K562 (cell line): Measurements from ENCODE around the gene HSF5. TPM values are rescaled to one million over a fixed set of nuclear protein-coding genes. Genes with fewer than 3 reads are reported as not detected.

Source experiments
- ATAC-seq: fragments of 200-7000 bp; cut with Tn5 transposase; 3 replicates; pipeline ENCODE4 v1.9.1; 2020; ENCODE audit warnings: moderate library complexity
- BruUV-seq: library from RNA; stranded (reverse); fragments of 400-500 nt; replicated peaks from 2 replicates; lab custom pipeline; 2021; lab: Mats Ljungman, UMichigan
- CTCF ChIA-PET: fragments of 300-600 bp; formaldehyde crosslinking; extraction: SDS; loops from one replicate; lab custom pipeline; 2021; ENCODE audit warnings: low intra/inter-chr PET ratio; lab: Yijun Ruan, JAX
- POLR2A ChIA-PET: fragments of 300-600, 350-650 bp; sonication (Branson Sonifier 250); formaldehyde crosslinking; extraction: SDS; loops from one replicate; lab custom pipeline; 2021; ENCODE audit warnings: antibody characterized with exemption, inconsistent platforms; lab: Yijun Ruan, JAX
- DNase-seq, 4 experiments: peaks; one replicate each; pipeline versions ENCODE4 v3.0.0 to v3.0.0-alpha.2; 2011 to 2018; ENCODE audit warnings: low spot score in 3 of 4, mixed read lengths in 3 of 4; ENCODE audit errors: extremely low read depth in 1 of 4
- FAIRE-seq: peaks from 2 replicates; lab custom pipeline; 2011; peaks lifted over from hg19 to GRCh38; lab: Jason Lieb, UNC
- H2AFZ ChIP-seq: 2 replicates; pipeline ENCODE4 v1.6.0; 2011; ENCODE audit warnings: low read depth, low read length, control low read depth, inconsistent platforms
- H3K27ac ChIP-seq: fragments of 200-600 bp; 3 replicates; pipeline ENCODE4 v1.8.0; 2011; ENCODE audit warnings: low read depth, mild to moderate bottlenecking, control low read depth, inconsistent platforms, low read length, moderate library complexity, mixed read lengths; ENCODE audit errors: extremely low read depth
- H3K27me3 ChIP-seq, 2 experiments: fragments of 300-600 bp in 1 of 2; 2 replicates in 1 of 2; 3 replicates in 1 of 2; pipeline versions ENCODE4 v1.6.0 to v1.8.0; 2011; ENCODE audit warnings: inconsistent platforms in 2 of 2, low read length in 2 of 2, mild to moderate bottlenecking in 1 of 2, mixed read lengths in 1 of 2, moderate library complexity in 1 of 2; ENCODE audit not compliant: control insufficient read depth in 2 of 2, insufficient read depth in 2 of 2
- H3K36me3 ChIP-seq: fragments of 300-600 bp; 3 replicates; pipeline ENCODE4 v1.8.0; 2011; ENCODE audit warnings: mild to moderate bottlenecking, low read length, inconsistent platforms; ENCODE audit not compliant: control insufficient read depth, insufficient read depth
- H3K4me1 ChIP-seq, 2 experiments: fragments of 200-600 bp in 1 of 2; replicated peaks in 1 of 2; 2 replicates in 1 of 2; 3 replicates in 1 of 2; pipeline versions ENCODE4 v1.5.1 to v1.8.0; 2011; ENCODE audit warnings: inconsistent platforms in 2 of 2, low read length in 2 of 2, mild to moderate bottlenecking in 1 of 2, mixed read lengths in 1 of 2, moderate library complexity in 1 of 2; ENCODE audit not compliant: control insufficient read depth in 2 of 2, insufficient read depth in 2 of 2
- H3K4me2 ChIP-seq: 2 replicates; pipeline ENCODE4 v1.6.1; 2011; ENCODE audit warnings: low read length, control low read depth, inconsistent platforms, mixed read lengths; ENCODE audit not compliant: insufficient read depth
- H3K4me3 ChIP-seq: fragments of 200-600 bp; sonication (generic), shearing (Covaris generic); 2 replicates; pipeline ENCODE4 v1.5.1; 2016; ENCODE audit warnings: control low read depth, inconsistent platforms
- H3K79me2 ChIP-seq: fragments of 200-600 bp; 3 replicates; pipeline ENCODE4 v1.8.0; 2011; ENCODE audit warnings: low read length, inconsistent platforms; ENCODE audit not compliant: control insufficient read depth, insufficient read depth
- H3K9ac ChIP-seq, 2 experiments: 2 replicates each; pipeline versions ENCODE4 v1.6.0 to v1.6.1; 2011; ENCODE audit warnings: low read depth in 2 of 2, low read length in 2 of 2, control low read depth in 1 of 2, inconsistent platforms in 1 of 2, mild to moderate bottlenecking in 1 of 2, mixed read lengths in 1 of 2; ENCODE audit not compliant: insufficient read depth in 1 of 2
- H3K9me1 ChIP-seq: one replicate; pipeline ENCODE4 v1.6.0; 2011; ENCODE audit warnings: inconsistent platforms, mild to moderate bottlenecking, low read length, moderate library complexity; ENCODE audit not compliant: control insufficient read depth, insufficient read depth
- H3K9me3 ChIP-seq: replicated peaks from 2 replicates; pipeline ENCODE4 v1.5.1; 2011; ENCODE audit warnings: low read depth, low read length, inconsistent platforms; ENCODE audit not compliant: control insufficient read depth, insufficient read depth
- H4K20me1 ChIP-seq: replicated peaks from 2 replicates; pipeline ENCODE4 v1.6.1; 2011; ENCODE audit warnings: low read length, inconsistent platforms, mixed read lengths; ENCODE audit not compliant: control insufficient read depth, insufficient read depth
- CBX2 ChIP-seq: fragments of 200-600 bp; sonication (generic); IDR thresholded peaks from one replicate; pipeline ENCODE4 v1.6.1; 2012; ENCODE audit warnings: mild to moderate bottlenecking, low read length, inconsistent platforms; ENCODE audit not compliant: insufficient read depth, poor library complexity, severe bottlenecking
- DPF2 ChIP-seq: fragments of 450-650 bp; IDR thresholded peaks from 2 replicates; pipeline ENCODE4 v1.6.1; 2016
- ELF1 ChIP-seq: fragments of 200-800 bp; sonication (Bioruptor generic); IDR thresholded peaks from 2 replicates; pipeline ENCODE4 v1.6.1; 2016; ENCODE audit warnings: missing genetic modification characterization, missing compliant biosample characterization
- ETS2 ChIP-seq: IDR thresholded peaks from 2 replicates; pipeline ENCODE4 v1.6.1; 2016; ENCODE audit warnings: borderline replicate concordance, missing genetic modification characterization, mild to moderate bottlenecking, moderate library complexity, missing compliant biosample characterization; ENCODE audit not compliant: poor library complexity, severe bottlenecking
- FOS ChIP-seq: IDR thresholded peaks from 3 replicates; pipeline ENCODE4 v1.6.1; 2011; ENCODE audit not compliant: insufficient read length; ENCODE audit errors: extremely low read depth
- IRF2 ChIP-seq: sonication (generic); formaldehyde crosslinking; IDR thresholded peaks from 2 replicates; pipeline ENCODE4 v1.8.1; 2022; ENCODE audit warnings: mild to moderate bottlenecking, missing genetic modification reagents
- MYC ChIP-seq, 2 experiments: fragments of 250-450 bp in 1 of 2; sonication (Bioruptor Pico) in 1 of 2; IDR thresholded peaks; 2 replicates each; pipeline versions ENCODE4 v1.5.1 to v1.6.1; 2012 to 2021; ENCODE audit warnings: low read depth in 2 of 2, borderline replicate concordance in 1 of 2, improper control_type of control experiment in 1 of 2, low read length in 1 of 2, mild to moderate bottlenecking in 1 of 2, moderate library complexity in 1 of 2
- NFRKB ChIP-seq: fragments of 450-650 bp; IDR thresholded peaks from 2 replicates; pipeline ENCODE4 v1.6.1; 2016; ENCODE audit warnings: low read depth
- PHB2 ChIP-seq: fragments of 450-650 bp; IDR thresholded peaks from 2 replicates; pipeline ENCODE4 v1.6.1; 2017; ENCODE audit warnings: low read depth
- PHF21A ChIP-seq: fragments of 450-650 bp; IDR thresholded peaks from 2 replicates; pipeline ENCODE4 v1.6.1; 2017; ENCODE audit warnings: low read depth, borderline replicate concordance
- POLR2G ChIP-seq: fragments of 200-400 bp; formaldehyde crosslinking; IDR thresholded peaks from 2 replicates; pipeline ENCODE4 v1.6.1; 2017; ENCODE audit warnings: low read depth, mild to moderate bottlenecking, antibody characterized with exemption, low read length, moderate library complexity
- SMC3 ChIP-seq: conservative IDR thresholded peaks from 2 replicates; pipeline ENCODE4 v1.6.1; 2011; ENCODE audit warnings: low read depth, low read length, improper control_type of control experiment; ENCODE audit not compliant: insufficient read depth
- THRAP3 ChIP-seq: fragments of 450-650 bp; IDR thresholded peaks from 2 replicates; pipeline ENCODE4 v1.6.1; 2016; ENCODE audit warnings: mild to moderate bottlenecking, inconsistent platforms, borderline replicate concordance
- ZBTB17 ChIP-seq: fragments of 450-650 bp; formaldehyde crosslinking; IDR thresholded peaks from 2 replicates; pipeline ENCODE4 v1.4.0; 2020; ENCODE audit warnings: mild to moderate bottlenecking
- ZNF354B ChIP-seq: fragments of 250-450 bp; sonication (Bioruptor Pico); IDR thresholded peaks from 2 replicates; pipeline ENCODE4 v1.4.0; 2020
- ZNF445 ChIP-seq: fragments of 250-450 bp; sonication (Bioruptor Pico); IDR thresholded peaks from 2 replicates; pipeline ENCODE4 v1.4.0; 2020; ENCODE audit warnings: low read depth, mild to moderate bottlenecking, moderate library complexity
- ZNF75A ChIP-seq: fragments of 450-650 bp; formaldehyde crosslinking; IDR thresholded peaks from 2 replicates; pipeline ENCODE4 v1.4.0; 2020; ENCODE audit warnings: mild to moderate bottlenecking
- ZNF766 ChIP-seq: fragments of 200-800 bp; sonication (Bioruptor generic); conservative IDR thresholded peaks from 2 replicates; pipeline ENCODE4 v1.6.1; 2016; ENCODE audit warnings: missing genetic modification characterization, missing compliant biosample characterization
- WGBS: fragments of 100-300 bp; shearing (Covaris generic); methylation state at CpG from one replicate; pipeline ENCODE4 v1.1.6; 2016; ENCODE audit warnings: low coverage, mixed read lengths; ENCODE audit not compliant: insufficient coverage; ENCODE audit errors: missing lambda C conversion rate; 5-methylcytosine and 5-hydroxymethylcytosine counted together
- in situ Hi-C: fragments of 300-500 bp; cut with MboI; formaldehyde crosslinking; loops from 4 replicates; pipeline ENCODE4 v1.15.0; 2018; ENCODE audit warnings: inconsistent platforms, mixed read lengths
- intact Hi-C: fragments of 100-400 bp; cut with micrococcal nuclease; formaldehyde crosslinking; loops from 2 replicates; pipeline ENCODE4 v1.14.2; 2022
- polyA plus RNA-seq, 8 experiments: library from polyadenylated mRNA; depleted of rRNA in 4 of 8; stranded (reverse) in 5 of 8; unstranded in 3 of 8; fragments of >200 nt; fragmentation: Nextera tagmentation in 2 of 8; fragmentation: Illumina TruSeq in 1 of 8; extraction: Ambion mirVana in 2 of 8; extraction: Trizol in 1 of 8; gene quantifications; 2 replicates each; pipeline versions ENCODE4 v1.2.1 to v1.2.3, GENCODE V29; 2011 to 2014; ENCODE audit warnings: inconsistent platforms in 1 of 8, missing spikeins in 1 of 8
- total RNA-seq, 7 experiments: library from RNA; depleted of rRNA in 6 of 7; stranded (reverse); fragments of >200 nt in 6 of 7; fragmentation: Illumina TruSeq in 2 of 7; extraction: Trizol in 2 of 7; gene quantifications; 2 replicates each; pipeline versions ENCODE4 v1.2.1 to v1.2.3, GENCODE V29; 2011 to 2021; ENCODE audit warnings: low replicate concordance in 1 of 7
- TF ChIP-seq, protein P1 (sequence below): fragments of 250-450 bp; sonication (Bioruptor Pico); IDR thresholded peaks from 2 replicates; pipeline ENCODE4 v1.5.0; 2021
- TF ChIP-seq, protein P2 (sequence below): fragments of 250-450 bp; sonication (Bioruptor Pico); IDR thresholded peaks from 2 replicates; pipeline ENCODE4 v1.6.1; 2021; ENCODE audit warnings: mild to moderate bottlenecking
- TF ChIP-seq, protein P3 (sequence below): sonication (generic); formaldehyde crosslinking; IDR thresholded peaks from 2 replicates; pipeline ENCODE4 v1.8.1; 2023; ENCODE audit warnings: mild to moderate bottlenecking, missing genetic modification reagents

HSF5 gene
- total and polyA plus RNA-seq, 9 of the 15 experiments (the other 6 are each of a cell fraction or from before 2014, with no cell fraction given): 0.04 TPM; not detected in 8

DNA sequence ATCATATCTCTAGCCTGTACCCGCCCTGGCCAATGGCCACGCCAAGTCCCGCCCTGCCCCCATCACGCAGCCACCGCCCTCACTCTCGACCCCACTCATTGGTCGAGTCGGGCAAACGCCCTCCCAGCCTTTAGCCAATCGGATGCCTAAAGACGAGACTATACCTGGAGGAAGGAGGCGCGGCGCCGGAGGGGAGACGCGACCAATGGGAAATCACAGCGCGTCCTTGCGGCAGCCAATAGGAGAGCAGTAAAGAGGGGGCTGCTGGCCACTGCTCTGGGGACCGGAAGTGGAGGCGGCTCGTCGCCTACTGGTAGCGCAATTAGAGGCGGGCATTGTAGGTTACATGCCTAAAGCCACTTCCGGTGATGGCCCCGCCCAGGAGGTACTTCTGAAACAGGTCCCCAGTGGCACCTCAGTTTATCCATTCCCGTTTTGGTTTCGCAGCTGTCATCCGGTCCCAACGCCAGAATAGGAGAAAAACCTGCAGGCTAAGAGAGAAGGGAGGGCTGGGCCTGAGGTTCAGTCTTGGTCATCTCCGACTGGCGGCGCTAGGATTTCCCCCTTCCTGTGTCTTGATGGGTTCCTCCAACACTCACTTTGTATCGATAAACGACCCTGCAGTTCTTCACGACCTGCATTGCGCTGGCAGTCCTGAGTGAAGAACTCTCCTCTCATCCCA, 29.9 kb upstream of the HSF5 start:
- Histone ChIP-seq H3K36me3 (peaks cover 12% of the 10 kb centered on the region), H3K9me1 (no peaks in the 10 kb centered on the region), H2AFZ (peak overlapping the region; percentile 100), H3K79me2 (peaks cover 24% of the 10 kb centered on the region), H3K9me3 (no peaks in the 10 kb centered on the region), H3K4me3 (peak overlapping the region; percentile 83), H3K27me3 (no peaks in the 10 kb centered on the region), H3K4me1 (peaks cover 29% of the 10 kb centered on the region in 2 experiments), H3K27ac (peak overlapping the region; percentile 89), H4K20me1 (no peaks in the 10 kb centered on the region), H3K4me2 (peak overlapping the region; percentile 99), H3K9ac (peak overlapping the region; percentile 92 to 95)
- peak; percentile 92 for ATAC-seq
- BruUV-seq: no TSS peak
- ChIA-PET POLR2A (interaction anchor here (0.6 to 2.0 kb wide), 8 partner anchors 10 to 253 kb away, joined by 3 to 28 read pairs (median 6); no protein-coding TSS in a partner anchor), CTCF (interaction anchor here (0.6 to 3.5 kb wide), 2 partner anchors 487 to 1444 kb away, joined by 3 to 28 read pairs; no protein-coding TSS in a partner anchor)
- intact Hi-C loops: loop anchor here (1.0 to 5.0 kb wide), 5 partner anchors 59 to 487 kb away; no protein-coding TSS in a partner anchor
- in situ Hi-C loops: no loop called here
- peak; percentile 97 to 100 (median 98) for DNase-seq
- WGBS: under 1% methylated on average over 38 of the region's 39 CpGs
- FAIRE-seq: peak; percentile 100
- TF ChIP-seq FOS (peak; percentile 96), DPF2 (peak; percentile 15; the same call in 1 of the 2 replicates), PHB2 (no peak), ETS2 (tag) (no peak), ZNF766 (no peak), NFRKB (peak; percentile 58; the same call in 1 of the 2 replicates), IRF2 (CRISPR knock-in tag) (no peak), PHF21A (no peak), THRAP3 (no peak), ZNF75A (CRISPR knock-in tag) (no peak), ZNF354B (CRISPR knock-in tag) (no peak), ZNF445 (no peak), SMC3 (no peak), ZBTB17 (no peak), MYC (IDR thresholded peaks at IDR 0.05; ENCODE audit: low read depth, low read length) (peak; percentile 38), MYC (CRISPR knock-in tag; IDR thresholded peaks at IDR 0.05; ENCODE audit: borderline replicate concordance, low read depth) (peak; percentile 19; the same call in 1 of the 2 replicates), CBX2 (no peak), ELF1 (tag) (peak; percentile 97), POLR2G (no peak)
- TF ChIP-seq, protein P1, sequence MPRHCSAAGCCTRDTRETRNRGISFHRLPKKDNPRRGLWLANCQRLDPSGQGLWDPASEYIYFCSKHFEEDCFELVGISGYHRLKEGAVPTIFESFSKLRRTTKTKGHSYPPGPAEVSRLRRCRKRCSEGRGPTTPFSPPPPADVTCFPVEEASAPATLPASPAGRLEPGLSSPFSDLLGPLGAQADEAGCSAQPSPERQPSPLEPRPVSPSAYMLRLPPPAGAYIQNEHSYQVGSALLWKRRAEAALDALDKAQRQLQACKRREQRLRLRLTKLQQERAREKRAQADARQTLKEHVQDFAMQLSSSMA (CRISPR knock-in tag): peak; percentile 92
- TF ChIP-seq, protein P2, sequence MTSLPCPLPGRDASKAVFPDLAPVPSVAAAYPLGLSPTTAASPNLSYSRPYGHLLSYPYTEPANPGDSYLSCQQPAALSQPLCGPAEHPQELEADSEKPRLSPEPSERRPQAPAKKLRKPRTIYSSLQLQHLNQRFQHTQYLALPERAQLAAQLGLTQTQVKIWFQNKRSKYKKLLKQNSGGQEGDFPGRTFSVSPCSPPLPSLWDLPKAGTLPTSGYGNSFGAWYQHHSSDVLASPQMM (CRISPR knock-in tag): no peak
- TF ChIP-seq, protein P3, sequence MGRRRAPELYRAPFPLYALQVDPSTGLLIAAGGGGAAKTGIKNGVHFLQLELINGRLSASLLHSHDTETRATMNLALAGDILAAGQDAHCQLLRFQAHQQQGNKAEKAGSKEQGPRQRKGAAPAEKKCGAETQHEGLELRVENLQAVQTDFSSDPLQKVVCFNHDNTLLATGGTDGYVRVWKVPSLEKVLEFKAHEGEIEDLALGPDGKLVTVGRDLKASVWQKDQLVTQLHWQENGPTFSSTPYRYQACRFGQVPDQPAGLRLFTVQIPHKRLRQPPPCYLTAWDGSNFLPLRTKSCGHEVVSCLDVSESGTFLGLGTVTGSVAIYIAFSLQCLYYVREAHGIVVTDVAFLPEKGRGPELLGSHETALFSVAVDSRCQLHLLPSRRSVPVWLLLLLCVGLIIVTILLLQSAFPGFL (CRISPR knock-in tag): no peak
